Measurements from ENCODE around the gene CYTH2.

The CYTH2 gene

GRCh38 chr19:48490981-48491792 lies 22.0 kb downstream of the CYTH2 start (continued):
- TF ChIP-seq GLI4 (tag by site-specific recombination; IDR thresholded peaks at IDR 0.05) = no peak
- TF ChIP-seq SCRT1 (tag by site-specific recombination; IDR thresholded peaks at IDR 0.05; ENCODE audit: borderline replicate concordance) = no peak
- no peak for TF ChIP-seq GLI2 (tag by site-specific recombination; IDR thresholded peaks at IDR 0.05; ENCODE audit: borderline replicate concordance, low read depth)
- no peak for TF ChIP-seq OSR2 (tag by site-specific recombination; IDR thresholded peaks at IDR 0.05)
- no peak for TF ChIP-seq GFI1B (tag by site-specific recombination; IDR thresholded peaks at IDR 0.05)
- no peak for TF ChIP-seq ZNF174 (tag by site-specific recombination; IDR thresholded peaks at IDR 0.05)
- no peak for TF ChIP-seq YY2 (tag by site-specific recombination; IDR thresholded peaks at IDR 0.05)
- no peak for TF ChIP-seq ZNF561 (tag by site-specific recombination; IDR thresholded peaks at IDR 0.05; ENCODE audit: borderline replicate concordance)
- no peak for TF ChIP-seq TRIM28 (IDR thresholded peaks at IDR 0.05; ENCODE audit: borderline replicate concordance, low read length)
- TF ChIP-seq WT1 (tag by site-specific recombination; IDR thresholded peaks at IDR 0.05) = no peak
- TF ChIP-seq ZNF514 (tag by site-specific recombination; IDR thresholded peaks at IDR 0.05) = no peak
- peak; percentile 61; the same call in 1 of the 2 replicates for TF ChIP-seq ZFHX2 (tag by site-specific recombination; conservative IDR thresholded peaks at IDR 0.05)
- TF ChIP-seq PATZ1 (tag by site-specific recombination; IDR thresholded peaks at IDR 0.05) = peak; percentile 80
- TF ChIP-seq ZNF521 (tag by site-specific recombination; IDR thresholded peaks at IDR 0.05) = no peak
- TF ChIP-seq, protein P1, sequence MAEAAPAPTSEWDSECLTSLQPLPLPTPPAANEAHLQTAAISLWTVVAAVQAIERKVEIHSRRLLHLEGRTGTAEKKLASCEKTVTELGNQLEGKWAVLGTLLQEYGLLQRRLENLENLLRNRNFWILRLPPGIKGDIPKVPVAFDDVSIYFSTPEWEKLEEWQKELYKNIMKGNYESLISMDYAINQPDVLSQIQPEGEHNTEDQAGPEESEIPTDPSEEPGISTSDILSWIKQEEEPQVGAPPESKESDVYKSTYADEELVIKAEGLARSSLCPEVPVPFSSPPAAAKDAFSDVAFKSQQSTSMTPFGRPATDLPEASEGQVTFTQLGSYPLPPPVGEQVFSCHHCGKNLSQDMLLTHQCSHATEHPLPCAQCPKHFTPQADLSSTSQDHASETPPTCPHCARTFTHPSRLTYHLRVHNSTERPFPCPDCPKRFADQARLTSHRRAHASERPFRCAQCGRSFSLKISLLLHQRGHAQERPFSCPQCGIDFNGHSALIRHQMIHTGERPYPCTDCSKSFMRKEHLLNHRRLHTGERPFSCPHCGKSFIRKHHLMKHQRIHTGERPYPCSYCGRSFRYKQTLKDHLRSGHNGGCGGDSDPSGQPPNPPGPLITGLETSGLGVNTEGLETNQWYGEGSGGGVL (tag by site-specific recombination; IDR thresholded peaks at IDR 0.05) = peak; percentile 92
- no peak for TF ChIP-seq RBAK (tag by site-specific recombination; IDR thresholded peaks at IDR 0.05)
- no peak for TF ChIP-seq ZNF155 (tag by site-specific recombination; IDR thresholded peaks at IDR 0.05)
- no peak for TF ChIP-seq ZNF350 (tag by site-specific recombination; IDR thresholded peaks at IDR 0.05)
- no peak for TF ChIP-seq MEIS1 (CRISPR knock-in tag; IDR thresholded peaks at IDR 0.05; ENCODE audit: borderline replicate concordance)
- no peak for TF ChIP-seq AEBP2 (tag by site-specific recombination; IDR thresholded peaks at IDR 0.05; ENCODE audit: borderline replicate concordance)
- TF ChIP-seq ZNF19 (tag by site-specific recombination; IDR thresholded peaks at IDR 0.05; ENCODE audit: low read depth) = no peak
- no peak for TF ChIP-seq ZNF768 (tag by site-specific recombination; IDR thresholded peaks at IDR 0.05)
- TF ChIP-seq KLF7 (tag by site-specific recombination; IDR thresholded peaks at IDR 0.05; ENCODE audit: borderline replicate concordance) = no peak
- no peak for TF ChIP-seq ZNF140 (tag by site-specific recombination; IDR thresholded peaks at IDR 0.05)
- no peak for TF ChIP-seq HOXC10 (CRISPR knock-in tag; IDR thresholded peaks at IDR 0.05)
- no peak for TF ChIP-seq ZNF292 (tag by site-specific recombination; IDR thresholded peaks at IDR 0.05; ENCODE audit: borderline replicate concordance, low read depth)
- no peak for TF ChIP-seq ZNF133 (tag by site-specific recombination; IDR thresholded peaks at IDR 0.05)
- TF ChIP-seq ZNF629 (tag by site-specific recombination; IDR thresholded peaks at IDR 0.05) = no peak
- TF ChIP-seq ZNF266 (tag by site-specific recombination; IDR thresholded peaks at IDR 0.05; ENCODE audit: low read depth) = no peak
- TF ChIP-seq PRDM10 (tag by site-specific recombination; IDR thresholded peaks at IDR 0.05) = 0 out of 2 replicates have a peak, but pooled peaks have one; percentile 39
- TF ChIP-seq ZNF354C (tag by site-specific recombination; IDR thresholded peaks at IDR 0.05; ENCODE audit: borderline replicate concordance, low read depth) = no peak

All from HEK293 (cell line).